ENCODE data around the gene ZSWIM4. TPM values are rescaled to one million over a fixed set of nuclear protein-coding genes. Genes with fewer than 3 reads are reported as not detected.

The ZSWIM4 gene
- total RNA-seq, 1 experiment from 2014 or later = 2.8 TPM

GRCh38 chr19:13808856-13809255, 13.6 kb downstream of the ZSWIM4 start:
- no peak for DNase-seq (ENCODE audit: low read depth)

GRCh38 chr19:13812544-13812943, 17.3 kb downstream of the ZSWIM4 start:
- no peak for DNase-seq (ENCODE audit: low read depth)

GRCh38 chr19:13813147-13813546, 17.9 kb downstream of the ZSWIM4 start:
- DNase-seq (ENCODE audit: low read depth) = no peak

- no peak for DNase-seq (ENCODE audit: low read depth)
These were observed 19.3 kb downstream of the ZSWIM4 start for GRCh38 chr19:13814550-13814949.

GRCh38 chr19:13817018-13817614, 21.9 kb downstream of the ZSWIM4 start:
- DNase-seq (ENCODE audit: low read depth) = no peak

GRCh38 chr19:13817615-13818371, 22.6 kb downstream of the ZSWIM4 start:
- DNase-seq (ENCODE audit: low read depth) = no peak

GRCh38 chr19:13819238-13819637, 24.0 kb downstream of the ZSWIM4 start:
- DNase-seq (ENCODE audit: low read depth) = no peak

GRCh38 chr19:13821292-13821691, 26.0 kb downstream of the ZSWIM4 start:
- DNase-seq (ENCODE audit: low read depth) = no peak

- DNase-seq (ENCODE audit: low read depth) = no peak
These were observed 28.0 kb downstream of the ZSWIM4 start for GRCh38 chr19:13823256-13823655.

- DNase-seq (ENCODE audit: low read depth) = no peak
These were observed 28.7 kb downstream of the ZSWIM4 start for GRCh38 chr19:13823901-13824300.

GRCh38 chr19:13824703-13825102, 29.5 kb downstream of the ZSWIM4 start:
- DNase-seq (ENCODE audit: low read depth) = no peak

- no peak for DNase-seq (ENCODE audit: low read depth)
These were observed 30.5 kb downstream of the ZSWIM4 start for GRCh38 chr19:13825489-13826441.

- no peak for DNase-seq (ENCODE audit: low read depth)
These were observed 31.5 kb downstream of the ZSWIM4 start for GRCh38 chr19:13826652-13827235.

- DNase-seq (ENCODE audit: low read depth) = no peak
These were observed 32.4 kb downstream of the ZSWIM4 start for GRCh38 chr19:13827656-13828055.

GRCh38 chr19:13830114-13830740, 35.0 kb downstream of the ZSWIM4 start:
- DNase-seq (ENCODE audit: low read depth) = no peak

GRCh38 chr19:13830741-13831536, 35.7 kb downstream of the ZSWIM4 start:
- DNase-seq (ENCODE audit: low read depth) = no peak

- DNase-seq (ENCODE audit: low read depth) = no peak
These were observed 36.6 kb downstream of the ZSWIM4 start for GRCh38 chr19:13831537-13832467.

- DNase-seq (ENCODE audit: low read depth) = peak; percentile 92
These were observed 38.3 kb downstream of the ZSWIM4 start for GRCh38 chr19:13833330-13834243.
